Adrenal gland (tissue), 5 donors: ENCODE results near the gene TP73.

Experiments
- POLR2A ChIP-seq, 2 donors: fragments of 450-650 bp; IDR thresholded peaks; one replicate each; pipeline ENCODE4 v1.6.1; 2017; ENCODE audit warnings: antibody characterized with exemption in 2 of 2, mild to moderate bottlenecking in 2 of 2, moderate library complexity in 1 of 2
- TF ChIP-seq, protein P1 (sequence below), 6 experiments: fragments of 450-650 bp in 4 of 6; fragments of 200-600 bp in 2 of 6; sonication (generic) in 1 of 6; IDR thresholded peaks; 1 replicate in 5 of 6; 2 replicates in 1 of 6; pipeline versions ENCODE4 v1.5.1 to v1.8.0; 2016 to 2021; ENCODE audit warnings: antibody characterized with exemption in 6 of 6, mild to moderate bottlenecking in 2 of 6, moderate library complexity in 1 of 6
- donor health status: DM: no; HTN: no; CAD: no.

- TF ChIP-seq POLR2A (IDR thresholded peaks at IDR 0.05): no peak
- TF ChIP-seq, protein P1, sequence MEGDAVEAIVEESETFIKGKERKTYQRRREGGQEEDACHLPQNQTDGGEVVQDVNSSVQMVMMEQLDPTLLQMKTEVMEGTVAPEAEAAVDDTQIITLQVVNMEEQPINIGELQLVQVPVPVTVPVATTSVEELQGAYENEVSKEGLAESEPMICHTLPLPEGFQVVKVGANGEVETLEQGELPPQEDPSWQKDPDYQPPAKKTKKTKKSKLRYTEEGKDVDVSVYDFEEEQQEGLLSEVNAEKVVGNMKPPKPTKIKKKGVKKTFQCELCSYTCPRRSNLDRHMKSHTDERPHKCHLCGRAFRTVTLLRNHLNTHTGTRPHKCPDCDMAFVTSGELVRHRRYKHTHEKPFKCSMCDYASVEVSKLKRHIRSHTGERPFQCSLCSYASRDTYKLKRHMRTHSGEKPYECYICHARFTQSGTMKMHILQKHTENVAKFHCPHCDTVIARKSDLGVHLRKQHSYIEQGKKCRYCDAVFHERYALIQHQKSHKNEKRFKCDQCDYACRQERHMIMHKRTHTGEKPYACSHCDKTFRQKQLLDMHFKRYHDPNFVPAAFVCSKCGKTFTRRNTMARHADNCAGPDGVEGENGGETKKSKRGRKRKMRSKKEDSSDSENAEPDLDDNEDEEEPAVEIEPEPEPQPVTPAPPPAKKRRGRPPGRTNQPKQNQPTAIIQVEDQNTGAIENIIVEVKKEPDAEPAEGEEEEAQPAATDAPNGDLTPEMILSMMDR (IDR thresholded peaks at IDR 0.05): no peak
Observed at GRCh38 chr1:3623441-3624199, 28.7 kb upstream of the TP73 start.
